Vagina (tissue), 2 donors: ENCODE measurements around the gene WDR48. TPM values are rescaled to one million over a fixed set of nuclear protein-coding genes. Genes with fewer than 3 reads are reported as not detected.
"Not testable (repeated sequence)": the region's sequence is repeated elsewhere in the genome, so short reads cannot be mapped to it uniquely, and the experiment has no call there.

ENCODE experiments used
- DNase-seq, 2 donors: peaks; one replicate each; pipeline ENCODE4 v3.0.0-alpha.2; 2017; ENCODE audit errors: extremely low spot score in 2 of 2
- H3K27ac ChIP-seq: fragments of 200-600 bp; sonication (generic); one replicate; pipeline ENCODE4 v1.5.1; 2019
- H3K27me3 ChIP-seq: fragments of 200-600 bp; sonication (generic); one replicate; pipeline ENCODE4 v1.5.1; 2019
- H3K36me3 ChIP-seq, 2 donors: fragments of 200-600 bp; sonication (generic); one replicate each; pipeline ENCODE4 v1.5.1; 2017 to 2019
- H3K4me1 ChIP-seq: fragments of 200-600 bp; sonication (generic); one replicate; pipeline ENCODE4 v1.5.1; 2019
- H3K4me3 ChIP-seq, 2 donors: fragments of 200-600 bp; sonication (generic); 1 replicate in 1 of 2; 2 replicates in 1 of 2; pipeline ENCODE4 v1.5.1; 2016 to 2019
- H3K9me3 ChIP-seq: fragments of 200-600 bp; sonication (generic); one replicate; pipeline ENCODE4 v1.5.1; 2019
- POLR2A ChIP-seq, 2 donors: fragments of 450-650 bp; IDR thresholded peaks; one replicate each; pipeline ENCODE4 v1.6.1; 2017; ENCODE audit warnings: antibody characterized with exemption in 2 of 2, mild to moderate bottlenecking in 2 of 2, moderate library complexity in 2 of 2
- POLR2AphosphoS5 ChIP-seq, 2 donors: sonication (generic); formaldehyde crosslinking; IDR thresholded peaks; one replicate each; pipeline ENCODE4 v1.9.0; 2017; ENCODE audit warnings: antibody characterized with exemption in 2 of 2, mild to moderate bottlenecking in 2 of 2, low read depth in 1 of 2; ENCODE audit not compliant: insufficient read depth in 1 of 2
- intact Hi-C: fragments of 100-400 bp; cut with DNase I; formaldehyde crosslinking; loops from one replicate; pipeline ENCODE4 v1.15.1; 2023
- total RNA-seq: library from RNA; depleted of rRNA; stranded (reverse); fragments of >200 nt; gene quantifications from one replicate; pipeline ENCODE4 v1.2.3, GENCODE V29; 2016
- TF ChIP-seq, protein P1 (sequence below), 3 experiments: fragments of 450-650 bp in 2 of 3; fragments of 200-600 bp in 1 of 3; sonication (generic) in 1 of 3; IDR thresholded peaks; one replicate each; pipeline ENCODE4 v1.5.1; 2017 to 2019; ENCODE audit warnings: antibody characterized with exemption in 3 of 3, mild to moderate bottlenecking in 2 of 3, moderate library complexity in 2 of 3

The WDR48 gene
- total RNA-seq, 1 donor from 2014 or later = 43.7 TPM

GRCh38 chr3:39038165-39038564 lies 13.7 kb upstream of the WDR48 start:
- Histone ChIP-seq H3K36me3 (no peaks in the 10 kb centered on the region), H3K4me3 (no peak overlapping the region), H3K27ac (no peak overlapping the region), H3K9me3 (peaks cover 3% of the 10 kb centered on the region), H3K4me1 (no peaks in the 10 kb centered on the region), H3K27me3 (no peaks in the 10 kb centered on the region)
- no peak for TF ChIP-seq POLR2A (IDR thresholded peaks at IDR 0.05)
- TF ChIP-seq, protein P1, sequence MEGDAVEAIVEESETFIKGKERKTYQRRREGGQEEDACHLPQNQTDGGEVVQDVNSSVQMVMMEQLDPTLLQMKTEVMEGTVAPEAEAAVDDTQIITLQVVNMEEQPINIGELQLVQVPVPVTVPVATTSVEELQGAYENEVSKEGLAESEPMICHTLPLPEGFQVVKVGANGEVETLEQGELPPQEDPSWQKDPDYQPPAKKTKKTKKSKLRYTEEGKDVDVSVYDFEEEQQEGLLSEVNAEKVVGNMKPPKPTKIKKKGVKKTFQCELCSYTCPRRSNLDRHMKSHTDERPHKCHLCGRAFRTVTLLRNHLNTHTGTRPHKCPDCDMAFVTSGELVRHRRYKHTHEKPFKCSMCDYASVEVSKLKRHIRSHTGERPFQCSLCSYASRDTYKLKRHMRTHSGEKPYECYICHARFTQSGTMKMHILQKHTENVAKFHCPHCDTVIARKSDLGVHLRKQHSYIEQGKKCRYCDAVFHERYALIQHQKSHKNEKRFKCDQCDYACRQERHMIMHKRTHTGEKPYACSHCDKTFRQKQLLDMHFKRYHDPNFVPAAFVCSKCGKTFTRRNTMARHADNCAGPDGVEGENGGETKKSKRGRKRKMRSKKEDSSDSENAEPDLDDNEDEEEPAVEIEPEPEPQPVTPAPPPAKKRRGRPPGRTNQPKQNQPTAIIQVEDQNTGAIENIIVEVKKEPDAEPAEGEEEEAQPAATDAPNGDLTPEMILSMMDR (IDR thresholded peaks at IDR 0.05) = no peak
- intact Hi-C loops = no loop called here
- no peak for DNase-seq

GRCh38 chr3:39050029-39050428 lies 1.8 kb upstream of the WDR48 start:
- Histone ChIP-seq H3K4me1 (peaks cover 35% of the 10 kb centered on the region), H3K27ac (no peak overlapping the region), H3K27me3 (no peaks in the 10 kb centered on the region), H3K36me3 (no peaks in the 10 kb centered on the region), H3K9me3 (no peaks in the 10 kb centered on the region), H3K4me3 (no peak overlapping the region)
- intact Hi-C loops = no loop called here
- no peak for DNase-seq
- TF ChIP-seq POLR2A (IDR thresholded peaks at IDR 0.05) (no peak), POLR2AphosphoS5 (IDR thresholded peaks at IDR 0.05; ENCODE audit: insufficient read depth in 1 of 2, low read depth in 1 of 2) (no peak)
- TF ChIP-seq, protein P1 (IDR thresholded peaks at IDR 0.05) = no peak

GRCh38 chr3:39052583-39052982 lies 767 bp downstream of the WDR48 start:
- DNase-seq = no peak
- H3K36me3 ChIP-seq = no peaks in the 10 kb centered on the region
- peaks cover 43% of the 10 kb centered on the region for H3K4me1 ChIP-seq
- H3K27ac ChIP-seq = peak overlapping the region; percentile 94
- no peaks in the 10 kb centered on the region for H3K9me3 ChIP-seq
- intact Hi-C loops = no loop called here
- TF ChIP-seq POLR2A (IDR thresholded peaks at IDR 0.05) = no peak
- no peak for TF ChIP-seq POLR2AphosphoS5 (IDR thresholded peaks at IDR 0.05; ENCODE audit: insufficient read depth in 1 of 2, low read depth in 1 of 2)
- TF ChIP-seq, protein P1 (IDR thresholded peaks at IDR 0.05) = no peak
- no peaks in the 10 kb centered on the region for H3K27me3 ChIP-seq
- peak overlapping the region; percentile 68 to 95 for H3K4me3 ChIP-seq

- Histone ChIP-seq H3K27ac (no peak overlapping the region), H3K9me3 (no peaks in the 10 kb centered on the region), H3K27me3 (no peaks in the 10 kb centered on the region), H3K4me3 (no peak overlapping the region), H3K36me3 (no peaks in the 10 kb centered on the region), H3K4me1 (peaks cover 46% of the 10 kb centered on the region)
- intact Hi-C loops = no loop called here
- DNase-seq = no peak
- TF ChIP-seq POLR2A (IDR thresholded peaks at IDR 0.05) (no peak), POLR2AphosphoS5 (IDR thresholded peaks at IDR 0.05; ENCODE audit: insufficient read depth in 1 of 2, low read depth in 1 of 2) (no peak)
- TF ChIP-seq, protein P1 (IDR thresholded peaks at IDR 0.05) = no peak
Observed at GRCh38 chr3:39053696-39054095, 1.9 kb downstream of the WDR48 start.

DNA sequence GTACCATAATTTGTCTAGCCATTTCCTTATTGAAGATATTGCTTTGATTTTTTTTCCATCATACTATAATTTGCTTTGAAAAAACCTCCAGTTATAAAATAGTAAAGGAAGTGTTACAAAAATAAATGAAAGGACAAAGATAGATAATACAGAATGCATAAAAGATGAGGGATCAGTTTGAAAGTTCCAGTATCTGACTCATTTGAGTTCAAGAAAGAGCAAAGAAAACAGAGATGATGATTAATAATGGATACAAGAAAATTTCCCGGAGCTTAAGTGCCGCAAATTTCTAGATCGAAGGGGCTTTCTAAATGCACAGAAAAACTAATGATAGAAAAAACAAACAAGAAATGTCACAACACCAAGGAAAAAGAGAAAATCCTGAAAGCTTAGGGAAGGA lies 4.3 kb downstream of the WDR48 start:
- DNase-seq = no peak
- H3K27me3 ChIP-seq = no peaks in the 10 kb centered on the region
- TF ChIP-seq POLR2AphosphoS5 (IDR thresholded peaks at IDR 0.05; ENCODE audit: insufficient read depth in 1 of 2, low read depth in 1 of 2) = no peak
- no peak for TF ChIP-seq POLR2A (IDR thresholded peaks at IDR 0.05)
- TF ChIP-seq, protein P1 (IDR thresholded peaks at IDR 0.05) = no peak
- H3K4me1 ChIP-seq = peaks cover 49% of the 10 kb centered on the region
- H3K4me3 ChIP-seq = no peak overlapping the region
- no peaks in the 10 kb centered on the region for H3K9me3 ChIP-seq
- intact Hi-C loops = no loop called here
- H3K36me3 ChIP-seq = no peaks in the 10 kb centered on the region
- H3K27ac ChIP-seq = no peak overlapping the region

DNA sequence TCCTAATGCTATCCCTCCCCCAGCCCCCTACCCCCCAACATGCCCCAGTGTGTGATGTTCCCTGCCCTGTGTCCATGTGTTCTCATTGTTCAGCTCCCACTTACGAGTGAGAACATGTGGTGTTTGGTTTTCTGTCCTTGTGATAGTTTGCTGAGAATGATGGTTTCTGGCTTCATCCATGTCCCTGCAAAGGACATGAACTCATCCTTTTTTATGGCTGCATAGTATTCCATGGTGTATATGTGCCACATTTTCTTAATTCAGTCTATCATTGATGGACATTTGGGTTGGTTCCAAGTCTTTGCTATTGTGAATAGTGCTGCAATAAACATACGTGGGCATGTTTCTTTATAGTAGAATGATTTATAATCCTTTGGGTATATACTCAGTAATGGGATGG lies 9.4 kb downstream of the WDR48 start:
- H3K9me3 ChIP-seq, H3K36me3 ChIP-seq, H3K4me3 ChIP-seq, H3K27ac ChIP-seq, intact Hi-C loops, DNase-seq, H3K27me3 ChIP-seq: not testable (repeated sequence)
- peaks cover 11% of the 10 kb centered on the region for H3K4me1 ChIP-seq
